ENCODE data around the gene NRARP. TPM values are rescaled to one million over a fixed set of nuclear protein-coding genes. Genes with fewer than 3 reads are reported as not detected.

The NRARP gene
- total RNA-seq, 1 experiment from 2014 or later, result 23.8 TPM

DNA sequence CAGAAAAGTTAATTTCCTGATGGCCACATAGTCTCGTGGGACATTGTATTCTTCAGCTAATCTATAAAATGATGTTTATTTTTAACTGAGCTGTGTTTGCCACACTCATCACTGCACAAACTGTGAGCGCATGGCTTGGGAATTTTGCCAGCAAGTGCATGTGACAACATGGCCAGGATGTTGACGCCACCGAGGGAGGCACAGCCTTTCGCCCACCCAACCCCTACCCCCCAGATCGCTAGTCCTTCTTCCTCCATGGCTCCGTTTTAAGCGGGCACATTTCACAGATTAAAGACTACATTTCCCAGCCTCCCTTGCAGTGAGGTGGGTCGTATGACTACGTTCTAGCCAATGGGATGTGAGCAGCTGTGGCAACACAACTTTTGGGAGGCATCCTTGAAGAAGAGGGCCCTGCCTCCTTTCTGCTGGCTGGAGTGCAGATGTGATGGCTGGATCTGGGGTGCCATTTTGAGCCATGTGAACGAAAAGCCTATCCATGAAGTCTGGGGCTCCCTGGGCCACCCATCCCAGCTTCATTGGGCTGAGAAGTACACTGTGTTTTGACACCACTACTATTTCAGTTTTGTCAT is 7.9 kb downstream of the NRARP start:
- H4K8ac ChIP-seq (replicated peaks; ENCODE audit: insufficient read length, low read depth, low read length), result no peak overlapping the region
- no peak overlapping the region for H2BK20ac ChIP-seq (ENCODE audit: low read depth, low read length, poor library complexity, severe bottlenecking)
- H4K5ac ChIP-seq (ENCODE audit: insufficient read length, low read depth, low read length), result no peak overlapping the region
- H3K56ac ChIP-seq (ENCODE audit: insufficient read length, low read depth, low read length), result no peak overlapping the region
- peaks cover 24 to 33% of the 10 kb centered on the region in 2 experiments for H3K4me1 Mint-ChIP-seq
- no CpG with 5 or more reads among the region's 11 CpGs for WGBS (ENCODE audit: extremely low coverage, insufficient read length, low lambda C conversion rate)
- H3K27ac ChIP-seq (ENCODE audit: insufficient read length, low read depth, low read length), result no peak overlapping the region
- peaks cover 0 to 4% (median 3%) of the 10 kb centered on the region in 3 experiments; a peak in 3 of 7 replicates for H3K36me3 Mint-ChIP-seq (ENCODE audit: insufficient read depth in 1 of 3, low read depth in 3 of 3)
- no peak for TF ChIP-seq CTCF (conservative IDR thresholded peaks at IDR 0.05)
- H4K91ac ChIP-seq (ENCODE audit: insufficient read length, low read depth, low read length), result no peak overlapping the region
- no peak overlapping the region for H2BK12ac ChIP-seq (ENCODE audit: insufficient read length, low read depth, low read length)
- no peak overlapping the region for H3K4me2 ChIP-seq (ENCODE audit: insufficient read depth, insufficient read length, low read length)
- H2AFZ ChIP-seq (ENCODE audit: low read length), result no peak overlapping the region
- H3K4ac ChIP-seq (ENCODE audit: low read depth, low read length), result no peak overlapping the region
- H3K27me3 Mint-ChIP-seq (ENCODE audit: low read depth), result peaks cover 42% of the 10 kb centered on the region
- no peaks in the 10 kb centered on the region for H3K9me3 ChIP-seq (ENCODE audit: control insufficient read depth, low read depth, low read length)
- peak; percentile 70 for DNase-seq
- H3K18ac ChIP-seq (ENCODE audit: insufficient read length, low read depth, low read length), result no peak overlapping the region
- no peak overlapping the region for H3K23ac ChIP-seq (ENCODE audit: insufficient read length, low read depth, low read length)
- H4K20me1 ChIP-seq (ENCODE audit: control insufficient read depth, insufficient read depth, insufficient read length), result no peaks in the 10 kb centered on the region
- no peak overlapping the region for H2BK15ac ChIP-seq (ENCODE audit: low read depth, low read length)
- peaks cover 5% of the 10 kb centered on the region; the same call in 1 of the 2 replicates for H3K27me3 ChIP-seq (ENCODE audit: insufficient read depth, low read length)
- H3T11ph ChIP-seq (ENCODE audit: low read length), result no peak overlapping the region
- no peak overlapping the region for H2AK5ac ChIP-seq (ENCODE audit: insufficient read length, low read length)
- H3K79me2 ChIP-seq (ENCODE audit: insufficient read depth, low read length), result no peaks in the 10 kb centered on the region
- H3K9me3 Mint-ChIP-seq, result peaks cover 3 to 7% of the 10 kb centered on the region in 2 experiments
- no peaks in the 10 kb centered on the region for H3K79me1 ChIP-seq (ENCODE audit: insufficient read depth, low read depth, low read length, poor library complexity, severe bottlenecking)
- H3K23me2 ChIP-seq (ENCODE audit: insufficient read length, low read depth, low read length, poor library complexity, severe bottlenecking), result peaks cover 3% of the 10 kb centered on the region
- H2BK120ac ChIP-seq (ENCODE audit: low read depth, low read length, poor library complexity, severe bottlenecking), result no peak overlapping the region
- no peak overlapping the region for H3K9ac ChIP-seq (ENCODE audit: extremely low read depth, insufficient read length, low read length)
- H3K27ac Mint-ChIP-seq, result peak overlapping the region in 1 of 3 experiments; percentile 84; a peak in 1 of 7 replicates
- no peak overlapping the region for H2BK5ac ChIP-seq (ENCODE audit: insufficient read length, low read length)
- H3K4me3 Mint-ChIP-seq, result peak overlapping the region; percentile 37 to 69; a peak in 4 of 5 replicates
- peaks cover 3% of the 10 kb centered on the region; the same call in 1 of the 2 replicates for H3K4me1 ChIP-seq (ENCODE audit: insufficient read depth, low read length)
- no peak overlapping the region for H3K14ac ChIP-seq (ENCODE audit: insufficient read depth, low read length)
